Retinal pigment epithelial cell (primary cell): ENCODE measurements around the gene C16orf89.
"Not testable (repeated sequence)": the region's sequence is repeated elsewhere in the genome, so short reads cannot be mapped to it uniquely, and the experiment has no call there.

ENCODE experiments used
- DNase-seq: peaks from one replicate; pipeline ENCODE4 v3.0.0-alpha.2; 2010; ENCODE audit warnings: low read depth
- H3K4me3 ChIP-seq: 2 replicates; pipeline ENCODE4 v1.5.1; 2011; ENCODE audit warnings: mild to moderate bottlenecking, low read length, control low read depth, moderate library complexity
- TF ChIP-seq, protein P1 (sequence below): conservative IDR thresholded peaks from 2 replicates; pipeline ENCODE4 v1.5.1; 2011; ENCODE audit warnings: low read depth, low read length, control low read depth, inconsistent platforms

C16orf89 gene

DNA sequence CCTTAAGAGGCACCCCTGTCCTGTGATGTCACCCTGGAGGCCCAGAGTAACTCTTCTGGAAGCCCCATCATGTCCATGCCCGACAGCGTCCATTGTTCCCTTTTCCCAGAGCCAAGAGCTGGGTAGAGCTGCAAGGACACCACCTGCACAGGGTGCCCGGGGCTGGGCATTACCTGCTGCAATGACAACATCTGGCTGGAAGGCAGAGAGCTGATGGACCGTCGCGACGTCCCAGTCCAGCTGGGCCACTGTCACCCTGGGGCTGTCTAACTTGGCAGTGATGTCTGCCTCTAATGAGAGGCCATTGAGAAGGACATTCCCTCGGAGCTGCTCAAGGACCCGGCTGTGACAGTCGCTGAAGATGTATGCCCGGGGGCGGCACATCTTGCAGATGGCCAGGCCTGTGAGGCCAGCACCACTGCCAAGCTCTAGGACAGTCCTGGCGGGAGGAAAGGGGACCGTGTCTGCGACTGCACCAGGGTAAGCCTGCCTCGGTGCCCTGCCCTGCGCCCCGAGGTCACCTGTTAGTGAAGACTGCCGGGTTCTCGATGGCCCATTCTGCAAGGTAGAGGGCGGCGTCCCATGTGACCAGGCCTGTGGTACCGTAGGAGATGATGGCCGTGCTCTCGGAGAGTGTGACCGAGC, 24.3 kb upstream of the C16orf89 start:
- not testable (repeated sequence) for DNase-seq, H3K4me3 ChIP-seq

DNA sequence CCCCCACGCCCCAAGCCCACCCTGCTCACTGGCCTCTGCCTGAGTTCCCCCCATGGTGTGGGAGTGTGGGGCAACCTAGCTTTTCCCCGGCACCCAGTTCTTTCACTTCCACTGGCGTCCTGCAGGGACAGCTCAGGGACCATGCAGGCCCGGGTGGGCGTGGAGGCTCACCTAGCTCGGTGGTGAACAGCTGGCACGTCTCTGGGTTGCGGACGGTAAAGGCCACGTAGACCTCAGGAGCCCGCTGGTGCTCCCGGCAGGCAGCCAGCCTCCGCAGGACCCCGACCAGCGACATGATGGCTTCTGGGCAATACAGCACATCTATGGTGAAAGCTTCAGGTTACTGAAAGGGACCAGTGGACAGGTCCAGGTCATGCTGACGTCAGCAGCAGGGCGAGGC, 23.2 kb upstream of the C16orf89 start:
- H3K4me3 ChIP-seq, DNase-seq: not testable (repeated sequence)

DNA sequence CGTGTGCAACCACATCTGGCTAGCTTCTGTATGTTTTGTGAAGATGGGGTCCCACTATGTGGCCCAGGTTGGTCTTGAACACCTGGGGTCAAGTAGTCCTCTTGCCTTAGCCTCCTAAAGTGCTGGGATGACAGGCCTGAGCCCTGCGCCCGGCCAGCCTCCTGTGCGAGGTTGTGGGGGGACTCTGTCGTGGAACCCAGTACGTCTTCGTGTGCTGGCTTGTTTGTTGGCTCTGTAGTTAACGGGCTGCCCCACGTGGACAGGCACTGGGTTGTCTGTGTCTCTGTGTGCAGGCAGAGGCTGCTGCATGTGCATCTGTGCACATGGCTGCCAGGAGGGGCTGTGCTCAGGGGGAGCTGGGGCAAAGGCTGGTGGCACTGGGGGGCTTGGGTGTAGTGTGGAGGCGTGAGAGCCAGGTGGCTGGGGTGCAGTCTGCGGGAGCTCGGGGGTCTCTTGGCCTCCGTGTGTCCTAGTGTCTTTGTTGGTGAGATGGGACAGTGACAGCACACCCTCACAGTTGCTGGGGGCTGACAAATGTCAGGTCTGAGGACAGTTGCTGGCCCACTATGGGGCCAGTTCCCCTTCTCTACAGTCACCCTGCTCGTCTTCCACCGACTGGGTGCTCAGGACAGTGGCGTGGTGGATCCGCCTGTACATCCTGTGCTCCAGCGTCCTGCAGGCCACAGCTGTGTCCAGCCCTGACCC, 22.5 kb upstream of the C16orf89 start:
- not testable (repeated sequence) for DNase-seq

DNA sequence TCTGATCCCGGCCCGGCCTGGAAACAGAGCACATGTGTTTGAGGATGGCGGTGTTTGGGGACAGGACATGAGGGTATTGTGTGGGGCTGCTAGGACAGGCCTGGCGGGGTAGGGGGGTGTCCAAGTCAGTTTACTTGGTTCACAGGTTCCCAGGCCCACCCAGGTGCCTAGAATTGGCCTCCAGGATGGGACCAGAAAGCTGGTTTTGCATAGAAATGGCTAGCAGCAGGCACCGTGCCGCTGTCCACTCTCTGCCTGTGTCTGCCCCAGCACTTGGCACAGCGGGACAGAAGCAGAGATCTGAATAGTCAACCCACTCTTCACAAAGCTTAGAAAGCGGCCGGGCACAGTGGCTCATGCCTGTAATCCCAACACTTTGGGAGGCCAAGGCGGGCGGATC, 20.0 kb upstream of the C16orf89 start:
- not testable (repeated sequence) for DNase-seq, H3K4me3 ChIP-seq

More for the DNA sequence above, 22.5 kb upstream of the C16orf89 start:
- H3K4me3 ChIP-seq = not testable (repeated sequence)

DNA sequence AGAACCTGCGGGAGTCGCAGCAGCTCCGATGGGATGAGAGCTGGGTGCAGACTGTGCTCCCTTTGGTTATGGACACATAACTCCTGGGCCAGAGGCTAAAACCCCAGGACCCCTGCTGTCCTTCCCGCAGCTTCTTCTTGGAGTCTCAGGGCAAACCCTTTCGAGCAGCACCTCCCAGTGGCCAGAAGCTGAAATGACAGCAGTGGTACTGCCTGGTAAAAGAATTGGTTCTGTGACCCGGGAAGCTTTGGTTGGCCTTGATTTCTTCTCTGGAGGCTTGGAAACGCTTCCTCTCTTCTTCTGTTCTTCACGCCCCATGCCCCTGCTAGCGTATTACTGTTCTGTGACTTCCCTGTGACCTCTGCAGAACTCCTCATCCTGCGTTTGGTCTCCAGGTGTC, 19.0 kb upstream of the C16orf89 start:
- DNase-seq = not testable (repeated sequence)

DNA sequence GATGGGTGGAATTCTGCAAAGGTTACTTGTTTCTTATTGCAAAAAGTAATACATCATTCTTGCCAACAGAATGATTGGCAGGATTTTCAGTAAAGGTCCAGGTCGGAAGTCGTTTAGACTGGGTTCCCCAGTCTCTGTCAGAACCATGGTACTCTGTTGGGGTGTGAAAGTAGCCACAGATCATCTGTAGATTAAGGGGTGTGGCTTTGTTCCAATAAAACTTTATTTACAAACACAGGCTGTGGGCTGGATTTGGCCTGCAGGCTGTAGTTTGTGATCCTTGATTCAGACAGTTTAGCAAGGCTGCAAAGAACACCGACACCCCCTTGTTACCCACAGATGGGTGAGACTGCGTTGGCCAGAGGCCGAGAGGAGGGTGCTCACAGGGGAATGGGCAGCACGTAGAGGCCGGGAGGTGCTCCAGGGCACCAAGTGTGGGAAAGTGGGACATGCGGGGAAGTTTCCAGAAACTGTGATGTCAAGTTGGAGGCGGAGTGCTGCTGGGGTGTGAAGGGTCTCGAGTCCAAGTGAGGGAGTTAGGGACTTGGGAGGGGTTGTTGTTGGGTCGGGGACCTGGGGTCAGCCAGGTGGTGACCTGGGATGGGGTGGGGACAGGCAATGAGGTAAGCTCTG, 18.5 kb upstream of the C16orf89 start:
- DNase-seq, H3K4me3 ChIP-seq: not testable (repeated sequence)

More for the DNA sequence above, 19.0 kb upstream of the C16orf89 start:
- H3K4me3 ChIP-seq = not testable (repeated sequence)
- TF ChIP-seq, protein P1, sequence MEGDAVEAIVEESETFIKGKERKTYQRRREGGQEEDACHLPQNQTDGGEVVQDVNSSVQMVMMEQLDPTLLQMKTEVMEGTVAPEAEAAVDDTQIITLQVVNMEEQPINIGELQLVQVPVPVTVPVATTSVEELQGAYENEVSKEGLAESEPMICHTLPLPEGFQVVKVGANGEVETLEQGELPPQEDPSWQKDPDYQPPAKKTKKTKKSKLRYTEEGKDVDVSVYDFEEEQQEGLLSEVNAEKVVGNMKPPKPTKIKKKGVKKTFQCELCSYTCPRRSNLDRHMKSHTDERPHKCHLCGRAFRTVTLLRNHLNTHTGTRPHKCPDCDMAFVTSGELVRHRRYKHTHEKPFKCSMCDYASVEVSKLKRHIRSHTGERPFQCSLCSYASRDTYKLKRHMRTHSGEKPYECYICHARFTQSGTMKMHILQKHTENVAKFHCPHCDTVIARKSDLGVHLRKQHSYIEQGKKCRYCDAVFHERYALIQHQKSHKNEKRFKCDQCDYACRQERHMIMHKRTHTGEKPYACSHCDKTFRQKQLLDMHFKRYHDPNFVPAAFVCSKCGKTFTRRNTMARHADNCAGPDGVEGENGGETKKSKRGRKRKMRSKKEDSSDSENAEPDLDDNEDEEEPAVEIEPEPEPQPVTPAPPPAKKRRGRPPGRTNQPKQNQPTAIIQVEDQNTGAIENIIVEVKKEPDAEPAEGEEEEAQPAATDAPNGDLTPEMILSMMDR = peak; percentile 65

DNA sequence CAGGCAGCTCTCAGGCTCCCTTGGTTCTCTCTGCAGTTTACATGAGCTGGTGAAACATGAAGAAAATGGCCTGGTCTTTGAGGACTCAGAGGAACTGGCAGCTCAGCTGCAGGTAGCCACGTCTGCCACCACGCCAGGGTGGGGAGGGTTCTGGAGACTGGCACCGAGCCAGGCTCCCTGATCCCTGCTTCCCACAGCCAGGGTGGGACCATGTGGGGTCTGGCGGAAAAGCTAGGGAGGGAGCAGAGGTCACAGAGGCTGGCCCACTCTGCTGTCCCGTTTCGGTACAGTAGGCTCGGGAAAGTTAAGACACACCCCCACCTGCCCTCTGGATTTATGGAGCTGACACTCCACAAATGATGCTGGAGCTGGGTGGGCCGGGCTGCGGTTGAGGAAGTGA, 17.9 kb upstream of the C16orf89 start:
- DNase-seq, H3K4me3 ChIP-seq: not testable (repeated sequence)

DNA sequence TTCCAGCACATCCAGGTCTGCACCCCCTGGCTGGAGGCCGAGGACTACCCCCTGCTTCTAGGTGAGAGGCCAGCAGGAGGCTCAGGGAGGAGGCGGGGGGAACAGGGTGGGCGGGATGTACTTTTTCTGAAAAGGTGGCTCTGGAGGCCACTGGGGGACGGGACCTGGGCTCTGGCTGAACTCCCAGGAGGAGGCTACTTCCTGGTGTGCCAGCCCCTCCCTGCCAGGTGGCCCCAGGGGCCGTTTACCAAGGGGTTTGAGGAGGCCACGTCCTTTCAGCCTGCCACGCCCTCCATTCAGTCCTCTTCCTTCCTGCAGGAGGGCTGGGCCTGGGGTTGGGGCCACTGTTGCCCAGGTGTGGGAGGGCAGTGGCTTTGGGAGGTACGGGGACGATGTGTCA, 15.2 kb upstream of the C16orf89 start:
- H3K4me3 ChIP-seq, DNase-seq: not testable (repeated sequence)

DNA sequence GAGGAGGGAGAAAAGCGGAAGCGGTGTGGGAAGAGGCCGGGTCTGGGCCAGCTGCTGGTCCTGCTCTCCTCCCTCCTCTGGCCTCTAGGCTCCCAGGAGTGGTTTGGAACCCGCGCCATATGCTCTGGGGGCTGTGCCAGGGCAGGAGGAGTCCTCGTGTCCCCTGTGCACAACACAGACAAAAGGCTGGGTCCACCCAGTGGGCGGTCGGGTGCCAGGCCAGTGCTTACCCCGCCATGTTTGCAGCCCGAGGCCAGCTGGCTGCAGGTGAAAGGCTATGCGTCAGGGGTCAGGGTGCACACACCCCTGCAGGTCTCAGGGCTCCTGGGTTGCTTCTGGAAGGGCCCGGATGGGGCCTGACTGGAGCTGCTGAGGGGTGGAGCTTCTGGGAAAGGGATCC, 14.7 kb upstream of the C16orf89 start:
- not testable (repeated sequence) for H3K4me3 ChIP-seq, DNase-seq

DNA sequence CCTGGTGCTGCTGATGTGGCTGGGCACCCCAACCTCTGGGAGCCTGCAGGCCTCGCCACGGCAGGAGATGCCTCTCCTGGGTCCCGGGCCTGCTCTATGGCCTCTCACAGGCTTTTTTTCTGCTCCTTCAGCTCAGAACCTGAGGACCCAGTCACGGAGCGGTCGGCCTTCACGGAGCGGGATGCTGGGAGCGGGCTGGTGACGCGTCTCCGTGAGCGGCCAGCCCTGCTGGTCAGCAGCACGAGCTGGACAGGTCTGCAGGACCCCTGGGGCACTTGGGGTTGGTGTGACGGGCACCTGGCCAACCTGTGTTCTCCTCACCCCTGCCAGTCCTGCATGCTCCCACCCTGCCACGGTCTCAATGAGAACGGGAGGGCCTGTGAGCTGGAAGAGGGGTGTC, 12.9 kb upstream of the C16orf89 start:
- DNase-seq = no peak
- no peak overlapping the region for H3K4me3 ChIP-seq
- TF ChIP-seq, protein P1 = no peak

DNA sequence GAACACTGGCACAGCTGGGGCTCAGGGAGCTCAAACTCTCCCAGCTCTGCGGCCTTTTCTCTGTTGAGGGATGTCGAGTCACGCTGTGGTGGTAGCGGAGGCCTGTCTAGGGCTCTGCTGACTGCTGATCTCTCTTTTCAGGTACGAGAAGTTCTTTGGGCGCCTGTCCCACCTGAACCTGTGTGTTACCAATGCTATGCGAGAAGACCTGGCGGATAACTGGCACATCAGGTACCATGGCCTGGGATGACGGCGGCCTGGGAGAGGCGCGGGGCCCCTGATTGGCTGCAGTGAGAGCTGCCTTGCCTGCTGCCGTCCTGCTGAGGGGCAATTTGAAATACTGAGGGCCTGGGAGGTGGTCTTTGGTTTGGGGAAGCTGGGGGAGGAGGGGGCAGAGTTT, 11.5 kb upstream of the C16orf89 start:
- DNase-seq = no peak
- no peak overlapping the region for H3K4me3 ChIP-seq
- TF ChIP-seq, protein P1 = no peak
